HCT116 (cell line): Measurements from ENCODE around the gene FGF14. TPM values are rescaled to one million over a fixed set of nuclear protein-coding genes. Genes with fewer than 3 reads are reported as not detected.

Experiments used
- ATAC-seq: fragments of 200-7000 bp; cut with Tn5 transposase; 2 replicates; pipeline ENCODE4 v1.9.1; 2020; ENCODE audit warnings: mild to moderate bottlenecking, moderate library complexity
- BruUV-seq: library from RNA; stranded (reverse); fragments of 400-500 nt; replicated peaks from 2 replicates; lab custom pipeline; 2021; lab: Mats Ljungman, UMichigan
- CTCF ChIA-PET: fragments of 300-600 bp; sonication (Branson Sonifier 250); formaldehyde crosslinking; loops from one replicate; lab custom pipeline; 2021; ENCODE audit warnings: antibody characterized with exemption; lab: Charles Lee
- POLR2A ChIA-PET: fragments of 300-600, 350-600 bp; sonication (Branson Sonifier 250); formaldehyde crosslinking; loops from one replicate; lab custom pipeline; 2021; ENCODE audit warnings: antibody characterized with exemption; lab: Charles Lee
- RAD21 ChIA-PET, 2 experiments: fragments of 300-600 bp; sonication (Branson Sonifier 250); formaldehyde crosslinking; loops; one replicate each; lab custom pipeline; 2023; ENCODE audit warnings: low total read pairs in 2 of 2; ENCODE audit not compliant: uncharacterized antibody in 2 of 2, unreplicated experiment in 2 of 2, low non-redundant PET in 1 of 2; lab: Charles Lee
- DNase-seq: peaks from one replicate; pipeline ENCODE4 v3.0.0-alpha.2; 2010; ENCODE audit warnings: low read depth, low spot score
- H2AFZ ChIP-seq: fragments of 200-600 bp; shearing (Covaris generic), sonication (generic); 2 replicates; pipeline ENCODE4 v1.6.1; 2017; ENCODE audit warnings: low read depth, mixed run types, mixed read lengths, antibody characterized with exemption, low read length; ENCODE audit not compliant: poor library complexity, severe bottlenecking
- H3K27ac ChIP-seq: 2 replicates; pipeline ENCODE4 v1.5.1; 2012; ENCODE audit warnings: low read depth, low read length
- H3K27me3 ChIP-seq: fragments of 200-600 bp; sonication (generic); 2 replicates; pipeline ENCODE4 v1.6.1; 2016; ENCODE audit warnings: mixed run types, low read length, mixed read lengths; ENCODE audit not compliant: insufficient read depth
- H3K36me3 ChIP-seq, 2 experiments: fragments of 200-500 bp in 1 of 2; fragments of 200-600 bp in 1 of 2; sonication (Bioruptor generic) in 1 of 2; sonication (generic) in 1 of 2; 2 replicates each; pipeline versions ENCODE4 v1.5.1 to v1.6.1; 2014 to 2016; ENCODE audit warnings: low read length in 2 of 2, inconsistent platforms in 1 of 2, mixed read lengths in 1 of 2, mixed run types in 1 of 2; ENCODE audit not compliant: insufficient read depth in 2 of 2, control insufficient read depth in 1 of 2
- H3K4me1 ChIP-seq, 2 experiments: fragments of 200-600 bp in 1 of 2; sonication (generic) in 1 of 2; 2 replicates each; pipeline versions ENCODE4 v1.5.1 to v1.6.1; 2012 to 2017; ENCODE audit warnings: low read length in 2 of 2, inconsistent platforms in 1 of 2, mild to moderate bottlenecking in 1 of 2, mixed read lengths in 1 of 2, mixed run types in 1 of 2, moderate library complexity in 1 of 2; ENCODE audit not compliant: insufficient read depth in 2 of 2, control insufficient read depth in 1 of 2
- H3K4me2 ChIP-seq: fragments of 200-600 bp; sonication (generic); 2 replicates; pipeline ENCODE4 v1.6.1; 2017; ENCODE audit warnings: mixed run types, low read length, mixed read lengths
- H3K4me3 ChIP-seq, 2 experiments: fragments of 200-600 bp in 1 of 2; sonication (generic) in 1 of 2; replicated peaks in 1 of 2; 2 replicates each; pipeline ENCODE4 v1.5.1; 2011 to 2016; ENCODE audit warnings: low read length in 2 of 2, control low read depth in 1 of 2, low read depth in 1 of 2, mild to moderate bottlenecking in 1 of 2, mixed read lengths in 1 of 2, mixed run types in 1 of 2
- H3K79me2 ChIP-seq: fragments of 200-600 bp; sonication (generic); 2 replicates; pipeline ENCODE4 v1.6.1; 2017; ENCODE audit warnings: mild to moderate bottlenecking, mixed run types, low read length, moderate library complexity, mixed read lengths; ENCODE audit not compliant: insufficient read depth
- H3K9ac ChIP-seq: fragments of 200-600 bp; sonication (generic); 2 replicates; pipeline ENCODE4 v1.6.1; 2016; ENCODE audit warnings: low read length, mixed read lengths
- H3K9me2 ChIP-seq: fragments of 200-600 bp; sonication (generic), shearing (Covaris generic); 2 replicates; pipeline ENCODE4 v1.6.1; 2017; ENCODE audit warnings: mixed run types, mild to moderate bottlenecking, moderate library complexity; ENCODE audit not compliant: insufficient read depth
- H3K9me3 ChIP-seq, 2 experiments: fragments of 200-500 bp in 1 of 2; fragments of 200-600 bp in 1 of 2; sonication (Bioruptor generic) in 1 of 2; sonication (generic) in 1 of 2; 2 replicates each; pipeline ENCODE4 v1.6.1; 2014 to 2017; ENCODE audit warnings: low read length in 2 of 2, mixed read lengths in 2 of 2, inconsistent platforms in 1 of 2, low read depth in 1 of 2, mild to moderate bottlenecking in 1 of 2, mixed run types in 1 of 2, moderate library complexity in 1 of 2; ENCODE audit not compliant: control insufficient read depth in 1 of 2, insufficient read depth in 1 of 2
- H4K20me1 ChIP-seq: fragments of 200-600 bp; sonication (generic), shearing (Covaris generic); 2 replicates; pipeline ENCODE4 v1.6.1; 2017; ENCODE audit warnings: mixed run types, mild to moderate bottlenecking, moderate library complexity; ENCODE audit not compliant: insufficient read depth
- CTCF ChIP-seq, 3 experiments: fragments of 200-600 bp in 1 of 3; sonication (generic) in 1 of 3; IDR thresholded peaks in 2 of 3; conservative IDR thresholded peaks in 1 of 3; 2 replicates each; pipeline ENCODE4 v1.5.1; 2012 to 2017; ENCODE audit warnings: low read depth in 2 of 3, low read length in 2 of 3, antibody characterized with exemption in 1 of 3, borderline replicate concordance in 1 of 3, control low read depth in 1 of 3, mild to moderate bottlenecking in 1 of 3, mixed read lengths in 1 of 3, mixed run types in 1 of 3, moderate library complexity in 1 of 3; ENCODE audit not compliant: insufficient read depth in 1 of 3
- EGR1 ChIP-seq: IDR thresholded peaks from 2 replicates; pipeline ENCODE4 v1.6.1; 2012; ENCODE audit warnings: low read depth
- ELF1 ChIP-seq: IDR thresholded peaks from 2 replicates; pipeline ENCODE4 v1.6.1; 2012; ENCODE audit warnings: low read depth, borderline replicate concordance
- EZH2 ChIP-seq: fragments of 200-600 bp; sonication (generic); IDR thresholded peaks from 2 replicates; pipeline ENCODE4 v1.6.1; 2017; ENCODE audit warnings: antibody characterized with exemption, mixed run types
- FOSL1 ChIP-seq: IDR thresholded peaks from 2 replicates; pipeline ENCODE4 v1.6.1; 2012; ENCODE audit warnings: low read depth
- JUND ChIP-seq: IDR thresholded peaks from 2 replicates; pipeline ENCODE4 v1.6.1; 2012
- POLR2A ChIP-seq: IDR thresholded peaks from 2 replicates; pipeline ENCODE4 v1.7.0; 2011; ENCODE audit warnings: borderline replicate concordance; ENCODE audit not compliant: insufficient read depth, insufficient read length; ENCODE audit errors: extremely low read depth
- POLR2AphosphoS5 ChIP-seq: IDR thresholded peaks from 2 replicates; pipeline ENCODE4 v1.6.1; 2011; ENCODE audit warnings: mild to moderate bottlenecking, low read depth, low read length, moderate library complexity
- REST ChIP-seq: IDR thresholded peaks from 2 replicates; pipeline ENCODE4 v1.6.1; 2012; ENCODE audit warnings: low read depth
- SP1 ChIP-seq: IDR thresholded peaks from 2 replicates; pipeline ENCODE4 v1.6.1; 2012; ENCODE audit warnings: low read depth
- TCF7L2 ChIP-seq: IDR thresholded peaks from 2 replicates; pipeline ENCODE4 v1.7.0; 2011; ENCODE audit warnings: borderline replicate concordance, inconsistent platforms; ENCODE audit not compliant: insufficient read depth, insufficient read length; ENCODE audit errors: extremely low read depth
- YY1 ChIP-seq: IDR thresholded peaks from 2 replicates; pipeline ENCODE4 v1.6.1; 2011; ENCODE audit warnings: low read length, low read depth, moderate library complexity, mild to moderate bottlenecking; ENCODE audit not compliant: insufficient replicate concordance; ENCODE audit errors: extremely low read depth
- ZFX ChIP-seq: fragments of 450-650 bp; IDR thresholded peaks from 2 replicates; pipeline ENCODE4 v1.6.1; 2017
- ZNF274 ChIP-seq: fragments of 200-500 bp; sonication (Bioruptor generic); IDR thresholded peaks from 2 replicates; pipeline ENCODE4 v1.6.1; 2014; ENCODE audit warnings: mild to moderate bottlenecking, low read depth, low read length, inconsistent platforms
- intact Hi-C: fragments of 100-400 bp; cut with micrococcal nuclease; formaldehyde crosslinking; loops from 2 replicates; pipeline ENCODE4 v1.10.0; 2022
- total RNA-seq: library from RNA; stranded (reverse); gene quantifications from one replicate; pipeline ENCODE4 v1.2.1, GENCODE V29; 2021; ENCODE audit not compliant: unreplicated experiment
- TF ChIP-seq, protein P1 (sequence below): IDR thresholded peaks from 2 replicates; pipeline ENCODE4 v1.6.1; 2011; ENCODE audit warnings: mild to moderate bottlenecking, low read length, moderate library complexity; ENCODE audit not compliant: insufficient replicate concordance; ENCODE audit errors: extremely low read depth
- TF ChIP-seq, protein P2 (sequence below): IDR thresholded peaks from 2 replicates; pipeline ENCODE4 v1.6.1; 2012

The FGF14 gene
- total RNA-seq, 1 experiment from 2014 or later = not detected

- H2AFZ ChIP-seq = no peak overlapping the region
- no peak overlapping the region for H3K4me3 ChIP-seq
- H3K4me1 ChIP-seq = no peaks in the 10 kb centered on the region
- no peak overlapping the region for H3K9ac ChIP-seq
- peaks cover 3 to 4% of the 10 kb centered on the region in 2 experiments; a peak in 2 of 4 replicates for H3K9me3 ChIP-seq
- no peaks in the 10 kb centered on the region for H4K20me1 ChIP-seq
- H3K27me3 ChIP-seq = no peaks in the 10 kb centered on the region
- RAD21 ChIA-PET = no interaction called here
- H3K4me2 ChIP-seq = no peak overlapping the region
- H3K9me2 ChIP-seq = no peaks in the 10 kb centered on the region
- ATAC-seq (no peak), DNase-seq (no peak)
- BruUV-seq = no TSS peak
- CTCF ChIA-PET = no interaction called here
- POLR2A ChIA-PET = no interaction called here
- intact Hi-C loops = no loop called here
- H3K79me2 ChIP-seq = no peaks in the 10 kb centered on the region
- H3K27ac ChIP-seq = no peak overlapping the region
- TF ChIP-seq ZNF274 = no peak
- no peak for TF ChIP-seq EGR1
- TF ChIP-seq, protein P1, sequence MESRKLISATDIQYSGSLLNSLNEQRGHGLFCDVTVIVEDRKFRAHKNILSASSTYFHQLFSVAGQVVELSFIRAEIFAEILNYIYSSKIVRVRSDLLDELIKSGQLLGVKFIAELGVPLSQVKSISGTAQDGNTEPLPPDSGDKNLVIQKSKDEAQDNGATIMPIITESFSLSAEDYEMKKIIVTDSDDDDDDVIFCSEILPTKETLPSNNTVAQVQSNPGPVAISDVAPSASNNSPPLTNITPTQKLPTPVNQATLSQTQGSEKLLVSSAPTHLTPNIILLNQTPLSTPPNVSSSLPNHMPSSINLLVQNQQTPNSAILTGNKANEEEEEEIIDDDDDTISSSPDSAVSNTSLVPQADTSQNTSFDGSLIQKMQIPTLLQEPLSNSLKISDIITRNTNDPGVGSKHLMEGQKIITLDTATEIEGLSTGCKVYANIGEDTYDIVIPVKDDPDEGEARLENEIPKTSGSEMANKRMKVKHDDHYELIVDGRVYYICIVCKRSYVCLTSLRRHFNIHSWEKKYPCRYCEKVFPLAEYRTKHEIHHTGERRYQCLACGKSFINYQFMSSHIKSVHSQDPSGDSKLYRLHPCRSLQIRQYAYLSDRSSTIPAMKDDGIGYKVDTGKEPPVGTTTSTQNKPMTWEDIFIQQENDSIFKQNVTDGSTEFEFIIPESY = no peak
- TF ChIP-seq ZFX = no peak
- TF ChIP-seq SP1 = no peak
- TF ChIP-seq JUND = no peak
- no peak for TF ChIP-seq REST
- no peak for TF ChIP-seq ELF1
- no peak for TF ChIP-seq POLR2A
- no peak for TF ChIP-seq CTCF (IDR thresholded peaks at IDR 0.05 in 2 of 3, conservative IDR thresholded peaks at IDR 0.05 in 1 of 3; ENCODE audit: borderline replicate concordance in 1 of 3, insufficient read depth in 1 of 3, low read depth in 2 of 3, low read length in 2 of 3)
- TF ChIP-seq, protein P2, sequence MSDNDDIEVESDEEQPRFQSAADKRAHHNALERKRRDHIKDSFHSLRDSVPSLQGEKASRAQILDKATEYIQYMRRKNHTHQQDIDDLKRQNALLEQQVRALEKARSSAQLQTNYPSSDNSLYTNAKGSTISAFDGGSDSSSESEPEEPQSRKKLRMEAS = no peak
- TF ChIP-seq TCF7L2 = no peak
- no peak for TF ChIP-seq EZH2
- no peak for TF ChIP-seq FOSL1
- TF ChIP-seq YY1 = no peak
- no peak for TF ChIP-seq POLR2AphosphoS5
- H3K36me3 ChIP-seq = no peaks in the 10 kb centered on the region
These were observed 176.0 kb downstream of the FGF14 start for GRCh38 chr13:102225892-102226291.
